H1 (cell line): ENCODE measurements around the gene AURKB. TPM values are rescaled to one million over a fixed set of nuclear protein-coding genes. Genes with fewer than 3 reads are reported as not detected.

Source experiments
- CTCF ChIA-PET: fragments of 300-600 bp; sonication (Branson Sonifier 250); formaldehyde crosslinking; loops from one replicate; lab custom pipeline; 2021; ENCODE audit not compliant: partially characterized antibody; lab: Charles Lee
- POLR2A ChIA-PET: fragments of 300-600 bp; sonication (Branson Sonifier 250); formaldehyde crosslinking; loops from one replicate; lab custom pipeline; 2021; ENCODE audit warnings: inconsistent platforms; ENCODE audit not compliant: partially characterized antibody; lab: Charles Lee
- DNase-seq, 2 experiments: peaks; one replicate each; pipeline versions ENCODE4 v3.0.0 to v3.0.0-alpha.2; 2010 to 2022; ENCODE audit warnings: low spot score in 2 of 2, low read depth in 1 of 2, mixed read lengths in 1 of 2
- FAIRE-seq: peaks from 2 replicates; lab custom pipeline; 2011; peaks lifted over from hg19 to GRCh38; lab: Jason Lieb, UNC
- H2AFZ ChIP-seq: 2 replicates; pipeline ENCODE4 v1.8.1; 2012; ENCODE audit warnings: low read length, inconsistent platforms
- H2AK5ac ChIP-seq: 2 replicates; pipeline ENCODE4 v1.6.1; 2013; ENCODE audit warnings: low read depth, low read length
- H2BK120ac ChIP-seq: replicated peaks from 2 replicates; pipeline ENCODE3; 2013; ENCODE audit warnings: low read depth, low read length, inconsistent platforms
- H2BK12ac ChIP-seq: 2 replicates; pipeline ENCODE4 v1.6.1; 2013; ENCODE audit warnings: low read depth, low read length
- H2BK15ac ChIP-seq: 2 replicates; pipeline ENCODE4 v1.6.1; 2013; ENCODE audit warnings: low read length
- H2BK20ac ChIP-seq: 2 replicates; pipeline ENCODE4 v1.6.1; 2013; ENCODE audit warnings: low read length
- H2BK5ac ChIP-seq: 2 replicates; pipeline ENCODE4 v1.6.1; 2013; ENCODE audit warnings: low read depth, low read length
- H3K14ac ChIP-seq: 2 replicates; pipeline ENCODE4 v1.6.1; 2013; ENCODE audit warnings: inconsistent platforms; ENCODE audit not compliant: insufficient read length
- H3K18ac ChIP-seq: 2 replicates; pipeline ENCODE4 v1.6.1; 2013; ENCODE audit warnings: low read length; ENCODE audit errors: extremely low read depth
- H3K23ac ChIP-seq: 2 replicates; pipeline ENCODE4 v1.6.1; 2013; ENCODE audit warnings: inconsistent platforms; ENCODE audit not compliant: insufficient read length
- H3K23me2 ChIP-seq: 2 replicates; pipeline ENCODE4 v1.6.1; 2013; ENCODE audit warnings: low read depth, low read length
- H3K27ac ChIP-seq: 2 replicates; pipeline ENCODE4 v1.6.1; 2011; ENCODE audit warnings: low read depth, low read length, inconsistent platforms
- H3K27me3 ChIP-seq, 4 experiments: replicated peaks in 1 of 4; 1 replicate in 1 of 4; 2 replicates in 3 of 4; pipeline versions ENCODE4 v1.6.1 to v1.8.1; 2011 to 2013; ENCODE audit warnings: low read length in 3 of 4, mild to moderate bottlenecking in 3 of 4, inconsistent platforms in 2 of 4, mixed read lengths in 2 of 4, moderate library complexity in 1 of 4; ENCODE audit not compliant: control insufficient read depth in 3 of 4, insufficient read depth in 3 of 4; ENCODE audit errors: extremely low read depth in 1 of 4
- H3K36me3 ChIP-seq, 4 experiments: 2 replicates each; pipeline versions ENCODE4 v1.6.1 to v1.8.1; 2011 to 2013; ENCODE audit warnings: mild to moderate bottlenecking in 4 of 4, low read length in 3 of 4, moderate library complexity in 2 of 4, control low read depth in 1 of 4, inconsistent platforms in 1 of 4; ENCODE audit not compliant: insufficient read depth in 4 of 4, control insufficient read depth in 2 of 4
- H3K4ac ChIP-seq: replicated peaks from 2 replicates; pipeline ENCODE3; 2013; ENCODE audit warnings: low read length, low read depth, mixed read lengths, inconsistent platforms; ENCODE audit not compliant: insufficient read length
- H3K4me1 ChIP-seq, 4 experiments: replicated peaks in 1 of 4; 1 replicate in 1 of 4; 2 replicates in 3 of 4; pipeline versions ENCODE4 v1.6.1 to v1.8.1; 2011 to 2013; ENCODE audit warnings: low read length in 3 of 4, inconsistent platforms in 2 of 4, mixed read lengths in 1 of 4; ENCODE audit not compliant: insufficient read depth in 4 of 4, control insufficient read depth in 3 of 4
- H3K4me2 ChIP-seq, 2 experiments: 2 replicates each; pipeline versions ENCODE4 v1.6.1 to v1.8.1; 2011 to 2013; ENCODE audit warnings: low read depth in 2 of 2, low read length in 2 of 2, control low read depth in 1 of 2, inconsistent platforms in 1 of 2, mild to moderate bottlenecking in 1 of 2; ENCODE audit not compliant: insufficient read depth in 1 of 2
- H3K4me3 ChIP-seq, 4 experiments: fragments of 200-600, 300-600 bp in 1 of 4; sonication (generic), shearing (Covaris generic), sonication (Bioruptor Twin) in 1 of 4; 2 replicates each; pipeline versions ENCODE4 v1.5.1 to v1.8.1; 2011 to 2016; ENCODE audit warnings: low read length in 4 of 4, low read depth in 3 of 4, control low read depth in 2 of 4, inconsistent platforms in 2 of 4, mild to moderate bottlenecking in 2 of 4, mixed read lengths in 1 of 4, moderate library complexity in 1 of 4; ENCODE audit not compliant: insufficient read depth in 2 of 4; ENCODE audit errors: extremely low read depth in 1 of 4
- H3K56ac ChIP-seq: replicated peaks from 2 replicates; pipeline ENCODE3; 2013; ENCODE audit warnings: low read depth, mild to moderate bottlenecking, mixed read lengths, low read length, inconsistent platforms; ENCODE audit not compliant: insufficient read length
- H3K79me1 ChIP-seq: 2 replicates; pipeline ENCODE4 v1.6.1; 2013; ENCODE audit warnings: low read depth, low read length, control low read depth
- H3K79me2 ChIP-seq, 2 experiments: 2 replicates each; pipeline versions ENCODE4 v1.6.1 to v1.8.1; 2012 to 2013; ENCODE audit warnings: low read length in 2 of 2, mild to moderate bottlenecking in 2 of 2, inconsistent platforms in 1 of 2; ENCODE audit not compliant: insufficient read depth in 2 of 2, control insufficient read depth in 1 of 2
- H3K9ac ChIP-seq, 4 experiments: replicated peaks in 1 of 4; 1 replicate in 1 of 4; 2 replicates in 3 of 4; pipeline versions ENCODE4 v1.6.1 to v1.8.1; 2011 to 2013; ENCODE audit warnings: low read depth in 3 of 4, low read length in 3 of 4, control low read depth in 2 of 4, mild to moderate bottlenecking in 2 of 4, moderate library complexity in 2 of 4, inconsistent platforms in 1 of 4; ENCODE audit errors: extremely low read depth in 1 of 4
- H3K9me3 ChIP-seq, 2 experiments: 2 replicates each; pipeline versions ENCODE4 v1.6.1 to v1.8.1; 2012 to 2013; ENCODE audit warnings: mild to moderate bottlenecking in 2 of 2, moderate library complexity in 2 of 2, control low read depth in 1 of 2, inconsistent platforms in 1 of 2, low read depth in 1 of 2, low read length in 1 of 2, mixed read lengths in 1 of 2; ENCODE audit not compliant: insufficient read depth in 2 of 2
- H4K20me1 ChIP-seq, 2 experiments: replicated peaks in 1 of 2; 2 replicates each; pipeline versions ENCODE3 to v1.8.1; 2011 to 2013; ENCODE audit warnings: inconsistent platforms in 2 of 2, low read length in 2 of 2, mild to moderate bottlenecking in 1 of 2; ENCODE audit not compliant: insufficient read depth in 2 of 2, control insufficient read depth in 1 of 2
- H4K5ac ChIP-seq: 2 replicates; pipeline ENCODE4 v1.6.1; 2013; ENCODE audit warnings: low read length, low read depth, mixed read lengths, inconsistent platforms; ENCODE audit not compliant: insufficient read length
- H4K8ac ChIP-seq: 2 replicates; pipeline ENCODE4 v1.8.0; 2013; ENCODE audit warnings: mild to moderate bottlenecking, moderate library complexity, low read length, inconsistent platforms; ENCODE audit not compliant: insufficient read depth; ENCODE audit errors: extremely low read depth
- H4K91ac ChIP-seq: replicated peaks from 2 replicates; pipeline ENCODE3; 2013; ENCODE audit warnings: low read length, mixed read lengths, inconsistent platforms; ENCODE audit not compliant: insufficient read length
- CEBPB ChIP-seq: IDR thresholded peaks from 2 replicates; pipeline ENCODE4 v1.6.1; 2012; ENCODE audit warnings: low read depth, low read length
- CTBP2 ChIP-seq: IDR thresholded peaks from 2 replicates; pipeline ENCODE4 v1.7.0; 2011; ENCODE audit warnings: borderline replicate concordance, mild to moderate bottlenecking, moderate library complexity, mixed read lengths, low read length; ENCODE audit not compliant: insufficient read depth, insufficient read length
- KDM4A ChIP-seq: IDR thresholded peaks from one replicate; pipeline ENCODE4 v1.7.1; 2012; ENCODE audit warnings: low read depth, mild to moderate bottlenecking, moderate library complexity, low read length, inconsistent platforms; ENCODE audit not compliant: severe bottlenecking
- PHF8 ChIP-seq: fragments of 200-600 bp; sonication (generic); conservative IDR thresholded peaks from 2 replicates; pipeline ENCODE4 v1.7.1; 2012; ENCODE audit warnings: low read depth, mild to moderate bottlenecking, inconsistent platforms, low read length, moderate library complexity
- RNF2 ChIP-seq: fragments of 200-900, 300-1000 bp; sonication (generic); IDR thresholded peaks from 2 replicates; pipeline ENCODE4 v1.7.1; 2016; ENCODE audit warnings: borderline replicate concordance, low read depth, mild to moderate bottlenecking, antibody characterized with exemption, low read length; ENCODE audit not compliant: poor library complexity, severe bottlenecking; ENCODE audit errors: missing control alignments
- SAP30 ChIP-seq: fragments of 300-600 bp; sonication (generic); IDR thresholded peaks from 2 replicates; pipeline ENCODE4 v1.7.1; 2012; ENCODE audit warnings: low read length, moderate library complexity, mild to moderate bottlenecking, inconsistent platforms; ENCODE audit not compliant: insufficient read depth, insufficient replicate concordance
- SUZ12 ChIP-seq: fragments of 200-600 bp; sonication (generic); IDR thresholded peaks from 2 replicates; pipeline ENCODE4 v1.6.1; 2012; ENCODE audit warnings: mild to moderate bottlenecking, inconsistent platforms, low read length, moderate library complexity, mixed read lengths
- TAF1 ChIP-seq: IDR thresholded peaks from 2 replicates; pipeline ENCODE4 v1.6.1; 2011; ENCODE audit warnings: mild to moderate bottlenecking, low read depth, low read length
- TBP ChIP-seq: IDR thresholded peaks from 2 replicates; pipeline ENCODE4 v1.6.1; 2011; ENCODE audit warnings: low read depth, low read length, improper control_type of control experiment
- WGBS, 2 experiments: shearing (Covaris generic) in 1 of 2; methylation state at CpG; one replicate each; pipeline versions ENCODE4 v1.1.6 to v1.1.7; 2013 to 2015; ENCODE audit warnings: low lambda C conversion rate in 2 of 2, mixed read lengths in 2 of 2, inconsistent platforms in 1 of 2, low coverage in 1 of 2, missing lambda C conversion rate in 1 of 2; ENCODE audit not compliant: insufficient replicate concordance in 2 of 2, insufficient coverage in 1 of 2, insufficient read length in 1 of 2; ENCODE audit errors: extremely low coverage in 1 of 2, missing lambda C conversion rate in 1 of 2; 5-methylcytosine and 5-hydroxymethylcytosine counted together
- polyA plus RNA-seq, 7 experiments: library from polyadenylated mRNA; depleted of rRNA in 3 of 7; stranded (reverse) in 5 of 7; unstranded in 2 of 7; fragments of >200 nt in 5 of 7; fragments of 200-250 nt in 2 of 7; gene quantifications; 1 replicate in 5 of 7; 2 replicates in 1 of 7; 4 replicates in 1 of 7; pipeline versions ENCODE4 v1.2.1 to v1.2.3, GENCODE V29; 2011 to 2013; ENCODE audit warnings: missing spikeins in 2 of 7, mixed read lengths in 2 of 7
- total RNA-seq: library from RNA; stranded (reverse); fragmentation: NEBNext Ultra II Directional; extraction: Animal tissue kit (Norgen Biotek cat#: 25700); gene quantifications from 2 replicates; pipeline ENCODE4 v1.2.1, GENCODE V29; 2021

The AURKB gene
- total and polyA plus RNA-seq, 2 of the 8 experiments (the other 6 are each of a cell fraction or from before 2014, with no cell fraction given) = 102 to 160 TPM

DNA sequence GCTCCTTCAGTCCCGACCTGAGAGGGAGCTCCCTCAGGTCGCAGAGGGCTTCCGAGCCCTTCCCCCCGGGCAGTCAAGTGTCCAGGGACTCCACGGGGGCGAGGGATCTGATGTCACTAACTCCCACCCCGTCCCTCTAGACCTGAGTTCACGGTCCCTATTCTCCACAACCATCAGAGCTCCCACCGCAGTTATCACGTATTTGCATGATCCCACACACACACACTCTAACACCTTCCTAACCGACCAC, 54.5 kb downstream of the AURKB start:
- Histone ChIP-seq H3K4me3 (peak overlapping the region; percentile 76 to 93 (median 85)), H3K23ac (no peak overlapping the region), H2BK12ac (peak overlapping the region; percentile 91; the same call in 1 of the 2 replicates), H3K14ac (no peak overlapping the region), H3K9ac (peak overlapping the region in 3 of 4 experiments; percentile 86 to 98 (median 89); a peak in 6 of 7 replicates), H4K91ac (no peak overlapping the region), H3K79me1 (peaks cover 3% of the 10 kb centered on the region; the same call in 1 of the 2 replicates), H3K18ac (no peak overlapping the region; the same call in 1 of the 2 replicates), H2BK5ac (peak overlapping the region; percentile 94; the same call in 1 of the 2 replicates), H2AK5ac (peak overlapping the region; percentile 93; the same call in 1 of the 2 replicates), H3K4me1 (peaks cover 12 to 32% (median 19%) of the 10 kb centered on the region in 4 experiments), H3K23me2 (peaks cover 21% of the 10 kb centered on the region), H3K27ac (peak overlapping the region; percentile 89), H3K4me2 (peak overlapping the region; percentile 96 to 100), H2BK120ac (no peak overlapping the region), H2BK15ac (0 out of 2 replicates have a peak overlapping the region, but pooled peaks have one; percentile 61), H3K56ac (no peak overlapping the region), H3K9me3 (no peaks in the 10 kb centered on the region), H2AFZ (no peak overlapping the region), H3K27me3 (no peaks in the 10 kb centered on the region), H4K20me1 (peaks cover 2 to 4% of the 10 kb centered on the region in 2 experiments), H3K4ac (peak overlapping the region; percentile 57), H3K36me3 (peaks cover 0 to 6% (median 1%) of the 10 kb centered on the region in 4 experiments; a peak in 4 of 8 replicates), H4K5ac (no peak overlapping the region), H3K79me2 (no peaks in the 10 kb centered on the region; a peak in 1 of 4 replicates), H2BK20ac (no peak overlapping the region), H4K8ac (peak overlapping the region; percentile 96; the same call in 1 of the 2 replicates)
- CTCF ChIA-PET = interaction anchor here (0.6 to 10.3 kb wide), 6 partner anchors 13 to 187 kb away, joined by 3 to 133 read pairs (median 4); partner anchors contain the start of genes ALOXE3 and AURKB
- POLR2A ChIA-PET = interaction anchor here (1.0 to 15.7 kb wide), 13 partner anchors 8 to 469 kb away, joined by 3 to 289 read pairs (median 7); partner anchors contain the start of genes ALOXE3, BORCS6, CTC1 and HES7
- whole genome bisulfite sequencing, 2 experiments = 12% methylated on average over 10 of the region's 11 CpGs; no CpG with 5 or more reads in 1 of the 2 experiments
- TF ChIP-seq SUZ12 (no peak), SAP30 (peak; percentile 87), CTBP2 (no peak), TBP (no peak), KDM4A (peak; percentile 49), RNF2 (no peak), TAF1 (no peak), PHF8 (peak; percentile 80), CEBPB (no peak)
- FAIRE-seq (no peak), DNase-seq (no peak)
